Activated CD4-positive, alpha-beta T cell treated with anti-CD3 and anti-CD28 coated beads for 36 hours (primary cell): Measurements from ENCODE around the gene CRYGB. TPM values are rescaled to one million over a fixed set of nuclear protein-coding genes. Genes with fewer than 3 reads are reported as not detected.
"Not testable (repeated sequence)": the region's sequence is repeated elsewhere in the genome, so short reads cannot be mapped to it uniquely, and the experiment has no call there.

Source experiments
- ATAC-seq: fragments of 200-7000 bp; cut with Tn5 transposase; one replicate; pipeline ENCODE4 v1.10.0; 2021; ENCODE audit warnings: mild to moderate bottlenecking, moderate library complexity
- CTCF ChIA-PET: fragments of 350-600 bp; sonication (Branson Sonifier 250); formaldehyde crosslinking; loops from one replicate; lab custom pipeline; 2021; ENCODE audit warnings: antibody characterized with exemption; lab: Charles Lee
- POLR2A ChIA-PET: fragments of 350-600 bp; sonication (Branson Sonifier 250); formaldehyde crosslinking; loops from one replicate; lab custom pipeline; 2021; ENCODE audit warnings: antibody characterized with exemption, inconsistent platforms; lab: Charles Lee
- DNase-seq: peaks from one replicate; pipeline ENCODE4 v3.0.0-alpha.2; 2020
- H3K27ac Mint-ChIP-seq: one replicate; pipeline ENCODE4 v1.8.0; 2021; ENCODE audit warnings: mixed read lengths
- H3K27me3 Mint-ChIP-seq: one replicate; pipeline ENCODE4 v1.8.0; 2021; ENCODE audit warnings: mixed read lengths
- H3K36me3 Mint-ChIP-seq: one replicate; pipeline ENCODE4 v1.8.0; 2021; ENCODE audit warnings: low read depth, mixed read lengths
- H3K4me1 Mint-ChIP-seq: one replicate; pipeline ENCODE4 v1.8.0; 2021; ENCODE audit warnings: mixed read lengths
- H3K4me3 Mint-ChIP-seq: one replicate; pipeline ENCODE4 v1.8.0; 2021; ENCODE audit warnings: mild to moderate bottlenecking, moderate library complexity, mixed read lengths
- H3K9me3 Mint-ChIP-seq: one replicate; pipeline ENCODE4 v1.8.0; 2021; ENCODE audit warnings: low read depth, mixed read lengths
- intact Hi-C, 2 experiments: fragments of 100-400 bp; cut with DNase I in 1 of 2; cut with micrococcal nuclease in 1 of 2; formaldehyde crosslinking; loops; one replicate each; pipeline versions ENCODE4 v1.14.2 to v1.15.1; 2022 to 2024; cut with DNase I, micrococcal nuclease
- total RNA-seq, 2 experiments: library from RNA; stranded (reverse); gene quantifications; one replicate each; pipeline ENCODE4 v1.2.3, GENCODE V29; 2021

Gene CRYGB
- total RNA-seq, 2 experiments from 2014 or later = not detected

GRCh38 chr2:208129744-208130711 lies 15.9 kb downstream of the CRYGB start, which contains the start of gene CRYGC:
Gene CRYGC (minus strand): TSS chr2:208129828. CDS start chr2:208129792, 36 bp downstream.
- CTCF ChIA-PET = no interaction called here
- H3K27me3 Mint-ChIP-seq = peaks cover 14% of the 10 kb centered on the region
- ATAC-seq = no peak
- POLR2A ChIA-PET = no interaction called here
- no peak for DNase-seq
- H3K4me3 Mint-ChIP-seq = no peak within 1 kb of the TSS
- peaks cover 3% of the 10 kb centered on the region for H3K4me1 Mint-ChIP-seq
- H3K27ac Mint-ChIP-seq = no peak within 1 kb of the TSS
- H3K9me3 Mint-ChIP-seq = no peaks in the 10 kb centered on the region
- intact Hi-C loops = no loop called here
- no peaks in the 10 kb centered on the region for H3K36me3 Mint-ChIP-seq

GRCh38 chr2:208128136-208128535 lies 17.8 kb downstream of the CRYGB start:
- peaks cover 25% of the 10 kb centered on the region for H3K27me3 Mint-ChIP-seq
- ATAC-seq = no peak
- intact Hi-C loops = no loop called here
- ChIA-PET POLR2A (no interaction called here), CTCF (interaction anchor here (0.7 kb wide), 1 partner anchor 236 kb away, joined by 3 read pairs; no protein-coding TSS in a partner anchor)
- no peak for DNase-seq
- H3K4me3 Mint-ChIP-seq = no peak overlapping the region
- H3K36me3 Mint-ChIP-seq = no peaks in the 10 kb centered on the region
- H3K9me3 Mint-ChIP-seq = no peaks in the 10 kb centered on the region
- H3K27ac Mint-ChIP-seq = no peak overlapping the region
- H3K4me1 Mint-ChIP-seq = peaks cover 11% of the 10 kb centered on the region

- H3K27ac Mint-ChIP-seq = no peak overlapping the region
- ATAC-seq (no peak), DNase-seq (no peak)
- no peak overlapping the region for H3K4me3 Mint-ChIP-seq
- intact Hi-C loops = no loop called here
- H3K36me3 Mint-ChIP-seq = no peaks in the 10 kb centered on the region
- no peaks in the 10 kb centered on the region for H3K9me3 Mint-ChIP-seq
- peaks cover 11% of the 10 kb centered on the region for H3K4me1 Mint-ChIP-seq
- ChIA-PET CTCF (no interaction called here), POLR2A (no interaction called here)
- peaks cover 25% of the 10 kb centered on the region for H3K27me3 Mint-ChIP-seq
These were observed 18.9 kb downstream of the CRYGB start for GRCh38 chr2:208127090-208127489.

- Mint-ChIP-seq H3K9me3 (no peaks in the 10 kb centered on the region), H3K4me3 (no peak overlapping the region), H3K27ac (no peak overlapping the region), H3K36me3 (no peaks in the 10 kb centered on the region), H3K4me1 (peaks cover 11% of the 10 kb centered on the region), H3K27me3 (peaks cover 25% of the 10 kb centered on the region)
- CTCF ChIA-PET = interaction anchor here (1.0 to 1.2 kb wide), 2 partner anchors 50 to 256 kb away, joined by 3 to 4 read pairs; no protein-coding TSS in a partner anchor
- POLR2A ChIA-PET = no interaction called here
- intact Hi-C loops = no loop called here
- ATAC-seq = no peak
- no peak for DNase-seq
These were observed 20.7 kb downstream of the CRYGB start for GRCh38 chr2:208125251-208125650.

- CTCF ChIA-PET, H3K27ac Mint-ChIP-seq, intact Hi-C loops, H3K9me3 Mint-ChIP-seq, H3K36me3 Mint-ChIP-seq, POLR2A ChIA-PET: not testable (repeated sequence)
- Mint-ChIP-seq H3K4me3 (peak within 1 kb of the TSS; percentile 47), H3K27me3 (peaks cover 25% of the 10 kb centered on the region), H3K4me1 (peaks cover 11% of the 10 kb centered on the region)
- ATAC-seq = peak; percentile 55
- DNase-seq = peak; percentile 27
These were observed 21.8 kb downstream of the CRYGB start, which contains the start of gene CRYGD for GRCh38 chr2:208124013-208124715. Gene CRYGD (minus strand): TSS chr2:208124524. CDS start chr2:208124473, 51 bp downstream.

- no peak for DNase-seq
- H3K27ac Mint-ChIP-seq = no peak overlapping the region
- peaks cover 20% of the 10 kb centered on the region for H3K27me3 Mint-ChIP-seq
- CTCF ChIA-PET = interaction anchor here (1.6 kb wide), 1 partner anchor 82 kb away, joined by 5 read pairs; no protein-coding TSS in a partner anchor
- H3K9me3 Mint-ChIP-seq = no peaks in the 10 kb centered on the region
- H3K4me1 Mint-ChIP-seq = peaks cover 11% of the 10 kb centered on the region
- H3K4me3 Mint-ChIP-seq = no peak overlapping the region
- no peak for ATAC-seq
- no peaks in the 10 kb centered on the region for H3K36me3 Mint-ChIP-seq
- intact Hi-C loops = no loop called here
- POLR2A ChIA-PET = no interaction called here
These were observed 23.7 kb downstream of the CRYGB start for GRCh38 chr2:208122248-208122647.

GRCh38 chr2:208118918-208119317 lies 27.0 kb downstream of the CRYGB start:
- no peak for DNase-seq
- H3K27ac Mint-ChIP-seq = no peak overlapping the region
- ChIA-PET CTCF (no interaction called here), POLR2A (interaction anchor here (0.5 kb wide), 1 partner anchor 9 kb away, joined by 4 read pairs; no protein-coding TSS in a partner anchor)
- no peaks in the 10 kb centered on the region for H3K9me3 Mint-ChIP-seq
- peaks cover 3% of the 10 kb centered on the region for H3K27me3 Mint-ChIP-seq
- intact Hi-C loops = no loop called here
- peaks cover 3% of the 10 kb centered on the region for H3K4me1 Mint-ChIP-seq
- no peaks in the 10 kb centered on the region for H3K36me3 Mint-ChIP-seq
- no peak overlapping the region for H3K4me3 Mint-ChIP-seq
- no peak for ATAC-seq

GRCh38 chr2:208117390-208117789 lies 28.6 kb downstream of the CRYGB start:
- H3K9me3 Mint-ChIP-seq, POLR2A ChIA-PET, H3K4me3 Mint-ChIP-seq, intact Hi-C loops, H3K36me3 Mint-ChIP-seq, H3K27me3 Mint-ChIP-seq, DNase-seq, H3K4me1 Mint-ChIP-seq, H3K27ac Mint-ChIP-seq, CTCF ChIA-PET, ATAC-seq: not testable (repeated sequence)

- no peak for ATAC-seq
- Mint-ChIP-seq H3K4me3 (no peak overlapping the region), H3K27ac (no peak overlapping the region), H3K27me3 (no peaks in the 10 kb centered on the region), H3K4me1 (no peaks in the 10 kb centered on the region), H3K36me3 (no peaks in the 10 kb centered on the region), H3K9me3 (no peaks in the 10 kb centered on the region)
- CTCF ChIA-PET = interaction anchor here (1.5 kb wide), 1 partner anchor 367 kb away, joined by 3 read pairs; no protein-coding TSS in a partner anchor
- intact Hi-C loops = no loop called here
- POLR2A ChIA-PET = no interaction called here
- DNase-seq = no peak
These were observed 33.0 kb downstream of the CRYGB start for GRCh38 chr2:208112969-208113368.

GRCh38 chr2:208112273-208112745 lies 33.6 kb downstream of the CRYGB start:
- not testable (repeated sequence) for ATAC-seq, H3K36me3 Mint-ChIP-seq

GRCh38 chr2:208103616-208104015 lies 42.3 kb downstream of the CRYGB start:
- DNase-seq (no peak), ATAC-seq (no peak)
- Mint-ChIP-seq H3K4me3 (no peak overlapping the region), H3K36me3 (no peaks in the 10 kb centered on the region), H3K4me1 (peaks cover 25% of the 10 kb centered on the region), H3K27me3 (no peaks in the 10 kb centered on the region), H3K9me3 (no peaks in the 10 kb centered on the region), H3K27ac (no peak overlapping the region)
- ChIA-PET CTCF (interaction anchor here (1.2 kb wide), 1 partner anchor 72 kb away, joined by 3 read pairs; no protein-coding TSS in a partner anchor), POLR2A (no interaction called here)
- intact Hi-C loops = no loop called here

More at GRCh38 chr2:208112273-208112745, 33.6 kb downstream of the CRYGB start:
- POLR2A ChIA-PET, H3K27ac Mint-ChIP-seq, DNase-seq, H3K27me3 Mint-ChIP-seq, intact Hi-C loops, H3K9me3 Mint-ChIP-seq, H3K4me1 Mint-ChIP-seq, H3K4me3 Mint-ChIP-seq, CTCF ChIA-PET: not testable (repeated sequence)
